Hepatocyte (in vitro differentiated cells): ENCODE data around the gene OPRM1. TPM values are rescaled to one million over a fixed set of nuclear protein-coding genes. Genes with fewer than 3 reads are reported as not detected.

Experiments
- DNase-seq: peaks from one replicate; pipeline ENCODE4 v3.0.0-alpha.2; 2016; ENCODE audit warnings: low spot score
- H2AFZ ChIP-seq: fragments of 200-600 bp; sonication (generic); 2 replicates; pipeline ENCODE4 v1.6.0; 2016; ENCODE audit warnings: antibody characterized with exemption, mild to moderate bottlenecking
- H3K27ac ChIP-seq: fragments of 200-600 bp; sonication (generic); 2 replicates; pipeline ENCODE4 v1.5.1; 2016; ENCODE audit warnings: mild to moderate bottlenecking
- H3K27me3 ChIP-seq: fragments of 200-600 bp; sonication (generic); 2 replicates; pipeline ENCODE4 v1.6.1; 2016
- H3K36me3 ChIP-seq: fragments of 200-600 bp; sonication (generic); replicated peaks from 2 replicates; pipeline ENCODE4 v1.5.1; 2016; ENCODE audit warnings: low read depth; ENCODE audit not compliant: insufficient read depth
- H3K4me1 ChIP-seq: fragments of 200-600 bp; sonication (generic); 2 replicates; pipeline ENCODE4 v1.5.1; 2016; ENCODE audit warnings: mild to moderate bottlenecking, moderate library complexity; ENCODE audit not compliant: insufficient read depth
- H3K4me2 ChIP-seq: fragments of 200-600 bp; sonication (generic); 2 replicates; pipeline ENCODE4 v1.6.0; 2016
- H3K4me3 ChIP-seq: fragments of 200-600 bp; sonication (generic); 2 replicates; pipeline ENCODE4 v1.5.1; 2016; ENCODE audit warnings: mild to moderate bottlenecking
- H3K79me2 ChIP-seq: fragments of 200-600 bp; sonication (generic); 2 replicates; pipeline ENCODE4 v1.6.0; 2017; ENCODE audit warnings: mild to moderate bottlenecking
- H3K9me2 ChIP-seq: fragments of 200-600 bp; sonication (generic); replicated peaks from 2 replicates; pipeline ENCODE4 v1.6.0; 2017; ENCODE audit warnings: mild to moderate bottlenecking; ENCODE audit not compliant: insufficient read depth
- H3K9me3 ChIP-seq: fragments of 200-600 bp; sonication (generic); 2 replicates; pipeline ENCODE4 v1.5.1; 2016; ENCODE audit warnings: low read depth, mild to moderate bottlenecking
- H4K20me1 ChIP-seq: fragments of 200-600 bp; sonication (generic); 2 replicates; pipeline ENCODE4 v1.6.0; 2016; ENCODE audit warnings: mild to moderate bottlenecking; ENCODE audit not compliant: insufficient read depth, poor library complexity, severe bottlenecking
- CTCF ChIP-seq: fragments of 200-600 bp; sonication (generic); IDR thresholded peaks from 2 replicates; pipeline ENCODE4 v1.5.1; 2016; ENCODE audit warnings: antibody characterized with exemption, mild to moderate bottlenecking; ENCODE audit not compliant: poor library complexity
- EZH2 ChIP-seq: fragments of 200-600 bp; sonication (generic); IDR thresholded peaks from 2 replicates; pipeline ENCODE4 v1.6.1; 2016; ENCODE audit warnings: antibody characterized with exemption, mild to moderate bottlenecking, borderline replicate concordance
- EZH2phosphoT487 ChIP-seq: fragments of 200-600 bp; sonication (generic); IDR thresholded peaks from one replicate; pipeline ENCODE4 v1.6.1; 2018; ENCODE audit warnings: antibody characterized with exemption, mild to moderate bottlenecking, low read depth, moderate library complexity; ENCODE audit not compliant: unreplicated experiment, severe bottlenecking
- WGBS: methylation state at CpG from one replicate; pipeline ENCODE4 v1.1.6; 2016; ENCODE audit warnings: low lambda C conversion rate; ENCODE audit errors: missing lambda C conversion rate; 5-methylcytosine and 5-hydroxymethylcytosine counted together
- polyA plus RNA-seq: library from polyadenylated mRNA; unstranded; fragments of >200 nt; fragmentation: Nextera tagmentation; extraction: Ambion mirVana; gene quantifications from 2 replicates; pipeline ENCODE4 v1.2.1, GENCODE V29; 2016
- total RNA-seq: library from RNA; depleted of rRNA; stranded (reverse); fragments of >200 nt; gene quantifications from 2 replicates; pipeline ENCODE4 v1.2.3, GENCODE V29; 2014

The OPRM1 gene
- total and polyA plus RNA-seq, 2 experiments from 2014 or later, result not detected

GRCh38 chr6:154289818-154290508 lies 250.9 kb downstream of the OPRM1 start:
- no peaks in the 10 kb centered on the region for H3K36me3 ChIP-seq

GRCh38 chr6:154292066-154292465 lies 253.0 kb downstream of the OPRM1 start:
- no peak for DNase-seq
- peak overlapping the region; percentile 70 for H3K27ac ChIP-seq
- H3K9me2 ChIP-seq, result no peaks in the 10 kb centered on the region
- H4K20me1 ChIP-seq, result no peaks in the 10 kb centered on the region
- H3K79me2 ChIP-seq, result no peaks in the 10 kb centered on the region
- TF ChIP-seq EZH2phosphoT487, result no peak
- no peak for TF ChIP-seq CTCF
- TF ChIP-seq EZH2, result no peak
- H3K27me3 ChIP-seq, result no peaks in the 10 kb centered on the region
- 84% methylated on average over 3 of the region's 3 CpGs for WGBS
- H3K4me1 ChIP-seq, result no peaks in the 10 kb centered on the region
- H3K36me3 ChIP-seq, result no peaks in the 10 kb centered on the region
- H3K4me2 ChIP-seq, result no peak overlapping the region
- no peak overlapping the region for H2AFZ ChIP-seq
- H3K4me3 ChIP-seq, result no peak overlapping the region
- H3K9me3 ChIP-seq, result no peaks in the 10 kb centered on the region

More at GRCh38 chr6:154289818-154290508, 250.9 kb downstream of the OPRM1 start:
- Histone ChIP-seq H3K79me2 (no peaks in the 10 kb centered on the region), H3K9me2 (no peaks in the 10 kb centered on the region), H3K4me1 (no peaks in the 10 kb centered on the region), H3K4me3 (no peak overlapping the region), H4K20me1 (no peaks in the 10 kb centered on the region), H3K27ac (no peak overlapping the region), H3K9me3 (no peaks in the 10 kb centered on the region), H2AFZ (no peak overlapping the region), H3K4me2 (no peak overlapping the region), H3K27me3 (no peaks in the 10 kb centered on the region)
- TF ChIP-seq CTCF, result no peak
- TF ChIP-seq EZH2, result no peak
- no peak for TF ChIP-seq EZH2phosphoT487
- WGBS, result 90% methylated on average over 6 of the region's 6 CpGs
- no peak for DNase-seq

GRCh38 chr6:154292855-154293519 lies 253.9 kb downstream of the OPRM1 start:
- 34% methylated on average over 4 of the region's 4 CpGs for WGBS
- Histone ChIP-seq H3K9me3 (no peaks in the 10 kb centered on the region), H4K20me1 (no peaks in the 10 kb centered on the region), H3K36me3 (no peaks in the 10 kb centered on the region), H2AFZ (peak overlapping the region; percentile 7), H3K9me2 (no peaks in the 10 kb centered on the region), H3K79me2 (no peaks in the 10 kb centered on the region), H3K27me3 (no peaks in the 10 kb centered on the region), H3K27ac (peak overlapping the region; percentile 70), H3K4me1 (peaks cover 4% of the 10 kb centered on the region), H3K4me2 (peak overlapping the region; percentile 3), H3K4me3 (no peak overlapping the region)
- DNase-seq, result peak; percentile 21
- TF ChIP-seq CTCF, result no peak
- TF ChIP-seq EZH2, result no peak
- TF ChIP-seq EZH2phosphoT487, result no peak
